Heart right ventricle (tissue), 16 donors: ENCODE data around the gene RXRA. TPM values are rescaled to one million over a fixed set of nuclear protein-coding genes. Genes with fewer than 3 reads are reported as not detected.

Experiments used
- ATAC-seq, 8 donors: fragments of 200-7000 bp; cut with Tn5 transposase; one replicate each; pipeline ENCODE4 v1.9.1; 2020; ENCODE audit warnings: mild to moderate bottlenecking in 8 of 8, moderate library complexity in 8 of 8, moderate number of reproducible peaks in 1 of 8
- DNase-seq, 2 donors: peaks; one replicate each; pipeline ENCODE4 v3.0.0-alpha.2; 2020
- H3K27ac ChIP-seq, 10 donors: fragments of 200-600 bp; sonication (generic) in 2 of 10; one replicate each; pipeline versions ENCODE4 v1.5.0 to v1.8.0; 2020 to 2022; ENCODE audit warnings: mild to moderate bottlenecking in 3 of 10
- H3K27me3 ChIP-seq, 7 donors: fragments of 200-600 bp; one replicate each; pipeline ENCODE4 v1.8.0; 2021 to 2022; ENCODE audit warnings: mild to moderate bottlenecking in 2 of 7
- H3K36me3 ChIP-seq, 9 donors: fragments of 200-600 bp; sonication (generic) in 1 of 9; one replicate each; pipeline versions ENCODE4 v1.5.0 to v1.8.0; 2020 to 2022; ENCODE audit warnings: mild to moderate bottlenecking in 2 of 9
- H3K4me1 ChIP-seq, 9 donors: fragments of 200-600 bp; sonication (generic) in 1 of 9; one replicate each; pipeline versions ENCODE4 v1.5.0 to v1.8.0; 2020 to 2022; ENCODE audit warnings: mild to moderate bottlenecking in 4 of 9
- H3K4me3 ChIP-seq, 10 donors: fragments of 200-600 bp; sonication (generic) in 2 of 10; one replicate each; pipeline versions ENCODE4 v1.5.0 to v1.8.0; 2020 to 2022; ENCODE audit warnings: mild to moderate bottlenecking in 7 of 10, moderate library complexity in 2 of 10
- H3K9me3 ChIP-seq, 11 donors: fragments of 200-600 bp in 10 of 11; sonication (generic) in 2 of 11; one replicate each; pipeline versions ENCODE4 v1.5.0 to v1.8.0; 2013 to 2022; ENCODE audit warnings: mild to moderate bottlenecking in 2 of 11, control low read depth in 1 of 11, moderate library complexity in 1 of 11
- CTCF ChIP-seq, 9 donors: fragments of 200-600 bp; sonication (generic) in 2 of 9; IDR thresholded peaks; one replicate each; pipeline versions ENCODE4 v1.5.0 to v1.8.0; 2021 to 2022; ENCODE audit warnings: antibody characterized with exemption in 9 of 9, mild to moderate bottlenecking in 5 of 9, moderate library complexity in 1 of 9
- WGBS, 2 donors: extraction: QIAGEN DNeasy Blood & Tissue Kit; methylation state at CpG; one replicate each; pipeline ENCODE4 v1.1.7; 2013; ENCODE audit warnings: inconsistent platforms in 1 of 2; 5-methylcytosine and 5-hydroxymethylcytosine counted together
- intact Hi-C, 10 donors: fragments of 100-400 bp; cut with DNase I; formaldehyde crosslinking; loops; one replicate each; pipeline versions ENCODE4 v1.11.1 to v1.14.2; 2022
- polyA plus RNA-seq, 2 donors: library from polyadenylated mRNA; stranded (reverse); fragments of 200-250 nt; gene quantifications; one replicate each; pipeline ENCODE4 v1.2.3, GENCODE V29; 2013
- total RNA-seq, 10 donors: library from RNA; stranded (reverse); fragmentation: NEBNext Ultra II Directional in 3 of 10; extraction: Animal tissue kit (Norgen Biotek cat#: 25700) in 3 of 10; gene quantifications; one replicate each; pipeline versions ENCODE4 v1.2.1 to v1.2.4, GENCODE V29; 2021 to 2023
- donor health status: Arrhythmogenic right ventricular cardiomyopathy.
- donor health status: ischemic (EF 13 %, LVEDD 7.1; RV severe dilation, severe dysfunction).
- donor health status: healthy with polysubstance abuse.
- donor health status: DM: no; HTN: yes; CAD: no.
- donor health status: DM: no; HTN: no; CAD: no.
- donor health status: ischemic (EF 25% LVEDD 6.9; RV normal size, moderate dysfunction).
- donor health status: ischemic (EF 25% LVEDD 5.7; RV mildly dilated, moderate dysfunction).
- donor health status: healthy.
- donor health status: DM: yes; HTN: yes; CAD: no.
- donor health status: Ischemic cardiomyopathy.
- donor health status: ischemic (EF 35%, LVEDD 5.7; RV mildly dilated, moderate dysfunction).
- donor health status: nonischemic (EF 11% LVEDD 7.7; RV severe dilation, severe dysfunction).
- donor health status: DM: yes; HTN: yes; CAD: no.
- donor health status: PGD.
- donor health status: ischemic (EF 29% LVEDD 5.4; RV normal size, mild dysfunction).
- donor health status: nonischemic (EF 23%, LVEDD 6.1; RV moderate dilation, normal function).

The RXRA gene
- total and polyA plus RNA-seq, 12 donors: 22.6 to 92.3 (median 42.0) TPM

- Histone ChIP-seq H3K4me1 (peaks cover 0 to 36% (median 17%) of the 10 kb centered on the region in 9 donors), H3K27ac (no peak overlapping the region), H3K4me3 (no peak overlapping the region), H3K27me3 (no peaks in the 10 kb centered on the region), H3K9me3 (no peaks in the 10 kb centered on the region), H3K36me3 (peaks cover 0 to 74% (median 5%) of the 10 kb centered on the region in 9 donors)
- DNase-seq (no peak), ATAC-seq (no peak)
- intact Hi-C loops: no loop called here
- TF ChIP-seq CTCF (IDR thresholded peaks at IDR 0.05): no peak
- WGBS, 2 donors: 92 to 94% methylated on average over 15 of the region's 15 CpGs
Observed at GRCh38 chr9:134426436-134426835, 100.2 kb downstream of the RXRA start.

GRCh38 chr9:134427153-134427782 is 101.0 kb downstream of the RXRA start:
- intact Hi-C loops: no loop called here
- Histone ChIP-seq H3K27me3 (no peaks in the 10 kb centered on the region), H3K27ac (no peak overlapping the region), H3K4me1 (peaks cover 5 to 40% (median 22%) of the 10 kb centered on the region in 9 donors), H3K36me3 (peaks cover 0 to 74% (median 5%) of the 10 kb centered on the region in 9 donors), H3K4me3 (no peak overlapping the region), H3K9me3 (no peaks in the 10 kb centered on the region)
- ATAC-seq (no peak), DNase-seq (no peak)
- no peak for TF ChIP-seq CTCF (IDR thresholded peaks at IDR 0.05)
- WGBS, 2 donors: 85 to 86% methylated on average over 24 of the region's 24 CpGs

- Histone ChIP-seq H3K4me1 (peaks cover 12 to 43% (median 29%) of the 10 kb centered on the region in 9 donors), H3K27ac (no peak overlapping the region)
- ATAC-seq: no peak
Observed at GRCh38 chr9:134428559-134428958, 102.3 kb downstream of the RXRA start.

GRCh38 chr9:134429007-134429406 is 102.8 kb downstream of the RXRA start:
- WGBS, 2 donors: 85 to 88% methylated on average over 20 of the region's 20 CpGs
- TF ChIP-seq CTCF (IDR thresholded peaks at IDR 0.05): no peak
- ATAC-seq (no peak), DNase-seq (no peak)
- H3K36me3 ChIP-seq: peaks cover 0 to 66% (median 5%) of the 10 kb centered on the region in 9 donors
- H3K27ac ChIP-seq: no peak overlapping the region
- H3K4me1 ChIP-seq: peaks cover 14 to 46% (median 33%) of the 10 kb centered on the region in 9 donors
- no peaks in the 10 kb centered on the region for H3K9me3 ChIP-seq
- intact Hi-C loops: no loop called here
- H3K4me3 ChIP-seq: no peak overlapping the region
- no peaks in the 10 kb centered on the region for H3K27me3 ChIP-seq

More at GRCh38 chr9:134428559-134428958, 102.3 kb downstream of the RXRA start:
- Histone ChIP-seq H3K27me3 (no peaks in the 10 kb centered on the region), H3K4me3 (no peak overlapping the region), H3K9me3 (no peaks in the 10 kb centered on the region), H3K36me3 (peaks cover 0 to 66% (median 5%) of the 10 kb centered on the region in 9 donors)
- 88 to 89% methylated on average over 14 of the region's 14 CpGs for WGBS, 2 donors
- intact Hi-C loops: no loop called here
- no peak for TF ChIP-seq CTCF (IDR thresholded peaks at IDR 0.05)
- DNase-seq: no peak
